NCI-H69 (cell line): Measurements from ENCODE around the gene RPN2.

Experiments used
- DNase-seq: peaks from one replicate; lab custom pipeline; 2025; lab: John Stamatoyannopoulos, UW

Gene RPN2

DNA sequence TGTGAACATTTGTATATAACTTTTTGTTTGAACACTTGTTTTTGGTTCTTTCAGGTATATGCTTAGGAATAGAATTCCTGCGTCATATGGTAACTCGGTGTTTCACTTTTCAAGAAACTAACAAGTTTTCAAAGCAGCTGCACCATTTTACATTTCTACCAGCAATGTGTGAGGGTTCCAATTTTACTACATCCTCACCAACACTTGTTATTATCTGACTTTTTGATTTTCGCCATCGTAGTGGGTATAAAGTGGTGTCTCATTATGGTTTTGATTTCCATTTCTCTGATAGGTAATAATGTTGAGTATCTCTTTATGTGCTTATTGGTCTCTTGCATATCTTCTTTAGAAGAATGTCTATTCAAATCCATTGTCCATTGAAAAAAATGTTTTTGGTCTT, 39.8 kb downstream of the RPN2 start:
- DNase-seq, result no peak

- no peak for DNase-seq
Measured at GRCh38 chr20:37219751-37220668, 40.9 kb downstream of the RPN2 start.

DNA sequence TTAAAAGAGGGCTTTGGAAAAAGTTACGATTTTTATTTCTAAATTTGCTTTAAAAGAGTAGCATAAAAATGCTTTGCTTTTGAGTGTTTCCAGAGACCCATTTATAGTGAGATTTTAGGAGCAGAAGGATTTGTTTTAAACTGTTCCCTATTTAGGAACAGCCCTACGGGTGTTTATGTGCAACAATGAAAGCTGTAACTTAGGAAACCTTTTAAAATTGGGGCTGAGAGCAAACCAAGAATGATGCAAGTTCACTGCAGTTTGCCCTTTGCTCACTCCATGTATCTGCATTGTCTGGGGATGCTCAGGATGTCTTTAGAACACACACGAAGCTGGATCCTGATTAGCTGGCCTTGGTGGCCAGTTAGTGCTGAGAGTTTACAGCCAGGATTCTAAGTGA, 41.6 kb downstream of the RPN2 start:
- DNase-seq, result no peak

GRCh38 chr20:37222086-37222485, 43.0 kb downstream of the RPN2 start:
- no peak for DNase-seq

- no peak for DNase-seq
Measured at GRCh38 chr20:37223053-37223452, 43.9 kb downstream of the RPN2 start.

DNA sequence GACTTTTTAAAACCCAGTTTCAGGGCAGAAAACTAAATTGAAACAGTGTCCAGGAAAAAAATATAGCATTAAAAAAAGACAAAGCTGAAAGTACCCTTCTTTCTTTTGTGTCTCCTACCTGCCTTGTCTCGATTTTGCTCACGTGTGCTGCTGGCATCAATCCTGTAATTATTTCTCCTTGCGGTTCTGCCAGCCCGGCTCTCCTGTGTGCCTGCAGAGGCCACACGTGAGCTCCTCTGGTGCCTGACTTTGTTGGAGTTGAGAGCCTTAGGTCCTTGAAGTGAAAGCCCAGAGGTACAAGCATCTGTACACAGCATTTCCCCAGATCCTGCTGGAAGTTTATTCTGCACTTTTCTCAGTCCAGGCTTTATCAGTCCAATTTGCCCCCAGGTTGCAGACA, 46.0 kb downstream of the RPN2 start:
- DNase-seq, result no peak

GRCh38 chr20:37226889-37227288, 47.8 kb downstream of the RPN2 start:
- DNase-seq, result no peak

- DNase-seq, result peak; percentile 26
Measured at GRCh38 chr20:37228082-37228481, 49.0 kb downstream of the RPN2 start.

GRCh38 chr20:37228656-37229055, 49.5 kb downstream of the RPN2 start:
- no peak for DNase-seq

DNA sequence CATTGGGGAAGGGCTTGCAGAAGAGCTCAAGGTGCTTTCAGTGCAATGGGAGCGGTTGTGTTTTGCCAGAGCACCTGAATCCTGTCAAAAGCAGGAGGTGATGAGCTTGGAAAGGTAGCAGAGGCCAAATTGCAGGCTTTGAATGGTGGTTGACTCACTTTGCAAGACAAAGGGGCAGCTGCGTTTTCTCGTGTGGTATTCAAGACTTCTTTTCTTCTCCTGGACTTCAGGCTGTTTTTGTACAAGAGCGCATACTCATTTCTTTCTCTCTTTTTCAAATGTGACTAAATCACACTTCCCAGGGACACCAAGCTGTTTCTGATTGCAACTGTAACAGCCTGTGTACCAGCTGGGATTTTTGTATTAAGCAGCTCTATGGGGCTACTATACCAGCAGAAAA, 50.2 kb downstream of the RPN2 start:
- peak; percentile 50 for DNase-seq

DNA sequence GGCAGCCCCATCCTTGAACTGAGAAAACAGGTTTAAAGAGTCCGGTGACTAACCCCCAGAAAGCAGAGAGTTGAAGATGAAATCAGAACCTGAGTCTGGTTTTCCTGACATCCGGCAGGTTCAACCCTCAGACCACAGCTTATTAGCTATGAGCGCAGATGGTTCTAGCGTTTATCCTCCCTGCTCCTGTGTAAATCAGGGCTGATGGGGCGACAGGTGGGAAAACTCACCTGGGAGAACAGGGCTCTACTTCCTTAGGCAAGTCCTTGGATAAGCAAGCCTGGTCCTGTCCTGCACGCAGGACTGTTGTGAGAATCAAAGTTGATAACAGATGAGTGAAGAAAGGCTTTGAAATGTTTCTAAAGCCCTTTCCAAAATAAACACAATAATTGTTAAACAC, 51.1 kb downstream of the RPN2 start:
- DNase-seq, result peak; percentile 46

DNA sequence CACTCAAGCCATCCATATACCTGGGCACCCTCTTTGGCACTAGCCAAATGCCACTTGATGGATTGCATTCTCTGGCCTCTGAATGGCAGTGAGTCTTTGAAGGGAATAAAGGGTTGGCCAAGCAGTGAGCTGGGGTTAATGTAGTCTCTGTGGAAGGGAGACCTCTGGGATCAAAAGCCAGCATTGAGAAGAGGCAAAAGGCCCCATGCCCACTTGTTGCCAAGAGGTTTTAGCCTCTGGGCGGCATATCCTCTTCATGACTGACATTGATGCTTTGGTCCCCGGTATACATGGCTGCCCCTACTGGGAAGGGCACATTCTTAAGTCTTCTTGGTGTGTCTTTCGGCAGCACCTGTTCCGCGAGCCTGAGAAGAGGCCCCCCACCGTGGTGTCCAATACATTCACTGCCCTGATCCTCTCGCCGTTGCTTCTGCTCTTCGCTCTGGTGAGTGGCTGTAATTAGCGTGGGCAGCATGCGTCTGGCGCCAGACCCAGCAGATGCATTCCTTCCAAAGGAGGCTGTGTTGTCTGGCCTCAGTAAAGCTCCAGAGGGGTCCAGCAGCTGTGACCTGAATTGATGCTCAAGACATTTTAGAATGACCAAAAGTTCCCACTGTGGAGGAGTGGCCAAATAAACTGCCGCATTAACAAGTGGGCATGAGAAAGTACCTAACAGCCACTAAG, 53.0 kb downstream of the RPN2 start:
- DNase-seq, result peak; percentile 84

DNA sequence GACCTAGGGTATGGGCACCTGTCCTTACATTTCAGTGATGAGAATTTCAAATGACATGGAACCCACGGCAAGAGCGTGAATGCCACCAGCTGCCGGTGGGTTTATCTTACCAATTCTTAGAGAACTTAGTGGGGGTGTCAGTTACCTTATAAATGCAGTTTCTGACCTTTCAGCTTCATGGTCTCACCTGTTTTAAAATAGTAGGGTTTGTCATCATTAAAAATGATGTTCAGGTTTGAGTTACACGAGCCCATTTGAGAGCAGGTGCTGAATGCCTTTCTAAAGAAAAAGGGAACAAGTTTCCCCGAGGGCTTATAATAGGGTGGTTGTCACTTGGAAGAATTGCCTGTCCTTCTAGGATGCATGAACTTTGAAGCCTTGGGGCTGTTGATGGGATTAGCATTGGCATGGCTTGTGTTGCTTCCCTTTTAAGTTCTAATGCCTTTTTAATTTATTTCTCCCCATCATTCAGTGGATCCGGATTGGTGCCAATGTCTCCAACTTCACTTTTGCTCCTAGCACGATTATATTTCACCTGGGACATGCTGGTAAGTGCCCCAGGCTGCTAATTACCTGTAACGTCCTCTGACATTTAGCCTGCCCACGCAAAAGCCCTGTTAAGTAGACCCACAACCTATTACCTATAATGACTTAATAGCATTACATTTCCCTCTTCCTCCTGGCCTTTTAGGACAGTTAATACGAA, 54.6 kb downstream of the RPN2 start:
- DNase-seq, result peak; percentile 94

DNA sequence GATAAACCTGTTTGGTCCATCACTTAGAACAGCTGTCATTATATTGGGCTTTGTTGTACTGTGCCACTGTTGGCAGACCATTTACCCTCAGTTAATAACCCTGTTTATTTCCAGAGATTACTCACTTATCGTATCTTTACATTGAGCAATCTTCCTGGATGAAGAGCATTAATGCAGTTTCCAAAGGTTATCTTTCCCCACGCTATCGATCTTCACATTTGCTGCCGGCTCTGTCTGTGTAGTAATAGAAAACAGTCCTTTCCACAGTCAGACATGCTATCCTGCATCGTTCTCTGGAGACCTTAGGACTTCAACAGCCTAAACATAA, 55.1 kb downstream of the RPN2 start:
- DNase-seq, result no peak

GRCh38 chr20:37235065-37235464, 55.9 kb downstream of the RPN2 start:
- DNase-seq, result peak; percentile 65

- DNase-seq, result no peak
Measured at GRCh38 chr20:37236462-37236861, 57.3 kb downstream of the RPN2 start.

DNA sequence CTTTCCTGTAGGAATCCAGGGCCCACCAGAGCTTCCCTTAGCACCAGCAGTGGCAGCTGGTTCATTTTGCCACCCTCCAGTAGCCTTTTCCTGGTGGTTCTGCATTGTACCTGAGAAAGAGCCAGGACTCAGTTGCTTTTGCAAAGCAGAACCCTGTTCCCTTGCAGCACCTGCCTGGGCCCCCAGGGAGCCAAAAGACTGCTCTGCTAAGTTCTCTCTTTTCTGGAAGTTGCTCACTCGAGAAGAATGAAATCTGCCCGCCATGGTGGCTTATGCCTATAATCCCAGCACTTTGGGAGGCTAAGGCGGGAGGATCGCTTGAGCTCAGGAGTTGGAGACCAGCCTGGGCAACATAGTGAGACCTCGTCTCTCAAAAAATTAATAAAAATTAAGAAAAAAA, 58.5 kb downstream of the RPN2 start:
- DNase-seq, result no peak

DNA sequence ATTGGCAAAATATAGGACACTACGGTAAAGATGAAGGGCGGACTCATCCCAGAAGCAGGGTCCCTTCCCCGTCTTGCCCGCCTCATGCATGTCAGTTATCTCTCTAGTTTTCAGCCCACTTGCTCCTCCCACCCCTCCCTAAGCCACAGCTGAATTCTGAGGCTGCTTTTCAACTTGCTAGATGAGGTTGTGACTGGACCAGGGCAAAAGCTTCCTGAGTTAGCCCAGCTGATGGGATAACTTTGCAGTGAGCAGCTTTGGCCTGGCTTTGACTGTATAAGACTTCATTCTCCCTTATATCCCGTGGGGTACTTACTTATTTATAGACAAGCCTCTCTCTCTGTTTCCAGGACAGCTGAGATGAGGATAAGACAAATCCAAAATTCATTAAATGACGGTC, 59.3 kb downstream of the RPN2 start:
- no peak for DNase-seq

- peak; percentile 84 for DNase-seq
Measured at GRCh38 chr20:37238935-37239451, 59.9 kb downstream of the RPN2 start.

- DNase-seq, result peak; percentile 71
Measured at GRCh38 chr20:37240337-37241067, 61.4 kb downstream of the RPN2 start.

- no peak for DNase-seq
Measured at GRCh38 chr20:37242503-37242902, 63.4 kb downstream of the RPN2 start.
